ENCODE results near the gene DBF4B. TPM values are rescaled to one million over a fixed set of nuclear protein-coding genes. Genes with fewer than 3 reads are reported as not detected.
A peak's percentile ranks its signal among the peaks of the same experiment; 100 is the strongest.

The DBF4B gene
- total RNA-seq, 1 experiment from 2014 or later = 24.7 TPM

DNA sequence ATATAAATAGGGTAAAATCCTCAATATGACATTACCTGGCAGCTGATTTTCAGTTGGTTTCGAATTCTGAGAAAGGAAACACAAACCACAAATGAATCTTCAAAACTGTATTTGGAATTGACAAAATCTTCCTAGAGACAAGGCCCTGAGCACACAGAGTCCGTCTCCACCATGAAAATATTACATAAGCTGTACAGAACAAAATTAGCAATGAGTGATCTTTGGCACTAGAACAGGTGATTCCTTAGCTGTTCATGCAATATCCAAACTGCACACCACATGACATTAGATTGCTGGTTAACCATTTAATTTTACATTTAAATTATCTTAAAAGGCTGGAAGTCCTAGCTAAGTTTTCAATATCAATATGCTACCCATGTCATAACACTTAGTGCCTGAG is 89.9 kb downstream of the DBF4B start:
- Histone ChIP-seq H3K79me1 (ENCODE audit: insufficient read depth, low read depth, low read length, poor library complexity, severe bottlenecking) (peaks cover 3% of the 10 kb centered on the region), H2AFZ (ENCODE audit: low read length) (no peak overlapping the region), H2BK120ac (ENCODE audit: low read depth, low read length, poor library complexity, severe bottlenecking) (no peak overlapping the region), H3K56ac (ENCODE audit: insufficient read length, low read depth, low read length) (no peak overlapping the region), H3K27me3 (ENCODE audit: insufficient read depth, low read length) (no peaks in the 10 kb centered on the region), H4K5ac (ENCODE audit: insufficient read length, low read depth, low read length) (no peak overlapping the region), H3K9me3 (ENCODE audit: control insufficient read depth, low read depth, low read length) (no peaks in the 10 kb centered on the region), H3K14ac (ENCODE audit: insufficient read depth, low read length) (no peak overlapping the region), H4K91ac (ENCODE audit: insufficient read length, low read depth, low read length) (no peak overlapping the region), H3K4me1 (ENCODE audit: insufficient read depth, low read length) (no peaks in the 10 kb centered on the region; the same call in 1 of the 2 replicates), H3K4ac (ENCODE audit: low read depth, low read length) (no peak overlapping the region), H2BK15ac (ENCODE audit: low read depth, low read length) (no peak overlapping the region), H2BK12ac (ENCODE audit: insufficient read length, low read depth, low read length) (no peak overlapping the region), H2BK5ac (ENCODE audit: insufficient read length, low read length) (no peak overlapping the region), H2AK5ac (ENCODE audit: insufficient read length, low read length) (no peak overlapping the region), H3K23ac (ENCODE audit: insufficient read length, low read depth, low read length) (no peak overlapping the region), H3K79me2 (ENCODE audit: insufficient read depth, low read length) (no peaks in the 10 kb centered on the region), H3K27ac (ENCODE audit: insufficient read length, low read depth, low read length) (no peak overlapping the region), H3K18ac (ENCODE audit: insufficient read length, low read depth, low read length) (no peak overlapping the region), H3T11ph (ENCODE audit: low read length) (no peak overlapping the region), H4K8ac (replicated peaks; ENCODE audit: insufficient read length, low read depth, low read length) (no peak overlapping the region), H3K4me2 (ENCODE audit: insufficient read depth, insufficient read length, low read length) (no peak overlapping the region), H3K23me2 (ENCODE audit: insufficient read length, low read depth, low read length, poor library complexity, severe bottlenecking) (no peaks in the 10 kb centered on the region), H3K9ac (ENCODE audit: extremely low read depth, insufficient read length, low read length) (no peak overlapping the region), H2BK20ac (ENCODE audit: low read depth, low read length, poor library complexity, severe bottlenecking) (no peak overlapping the region), H4K20me1 (ENCODE audit: control insufficient read depth, insufficient read depth, insufficient read length) (no peaks in the 10 kb centered on the region)
- no peaks in the 10 kb centered on the region for H3K27me3 Mint-ChIP-seq (ENCODE audit: low read depth)
- no CpG with 5 or more reads among the region's 2 CpGs for WGBS (ENCODE audit: extremely low coverage, insufficient read length, low lambda C conversion rate)
- H3K9me3 Mint-ChIP-seq = no peaks in the 10 kb centered on the region
- TF ChIP-seq, protein P1, sequence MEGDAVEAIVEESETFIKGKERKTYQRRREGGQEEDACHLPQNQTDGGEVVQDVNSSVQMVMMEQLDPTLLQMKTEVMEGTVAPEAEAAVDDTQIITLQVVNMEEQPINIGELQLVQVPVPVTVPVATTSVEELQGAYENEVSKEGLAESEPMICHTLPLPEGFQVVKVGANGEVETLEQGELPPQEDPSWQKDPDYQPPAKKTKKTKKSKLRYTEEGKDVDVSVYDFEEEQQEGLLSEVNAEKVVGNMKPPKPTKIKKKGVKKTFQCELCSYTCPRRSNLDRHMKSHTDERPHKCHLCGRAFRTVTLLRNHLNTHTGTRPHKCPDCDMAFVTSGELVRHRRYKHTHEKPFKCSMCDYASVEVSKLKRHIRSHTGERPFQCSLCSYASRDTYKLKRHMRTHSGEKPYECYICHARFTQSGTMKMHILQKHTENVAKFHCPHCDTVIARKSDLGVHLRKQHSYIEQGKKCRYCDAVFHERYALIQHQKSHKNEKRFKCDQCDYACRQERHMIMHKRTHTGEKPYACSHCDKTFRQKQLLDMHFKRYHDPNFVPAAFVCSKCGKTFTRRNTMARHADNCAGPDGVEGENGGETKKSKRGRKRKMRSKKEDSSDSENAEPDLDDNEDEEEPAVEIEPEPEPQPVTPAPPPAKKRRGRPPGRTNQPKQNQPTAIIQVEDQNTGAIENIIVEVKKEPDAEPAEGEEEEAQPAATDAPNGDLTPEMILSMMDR (conservative IDR thresholded peaks at IDR 0.05) = no peak
- peaks cover 18 to 49% (median 34%) of the 10 kb centered on the region in 3 experiments; a peak in 6 of 7 replicates for H3K36me3 Mint-ChIP-seq (ENCODE audit: insufficient read depth in 1 of 3, low read depth in 3 of 3)
- H3K4me1 Mint-ChIP-seq = peaks cover 5 to 20% of the 10 kb centered on the region in 2 experiments
- no peak for DNase-seq
- H3K27ac Mint-ChIP-seq = 0 out of 7 replicates have a peak overlapping the region, but pooled peaks of 1 of the 3 experiments have one; percentile 27
- no peak overlapping the region for H3K4me3 Mint-ChIP-seq

Other genes with a start within 250 kb of the DBF4B start
- 49.1 and 51.5 TPM in 2 replicates for gene GPATCH8, start 205.3 kb upstream of the DBF4B start, total RNA-seq (2021)
- gene FZD2, start 151.2 kb upstream of the DBF4B start, total RNA-seq (2021) = 17.4 and 18.2 TPM in 2 replicates
- 2.7 and 3.0 TPM in 2 replicates for gene MEIOC, start 52.2 kb upstream of the DBF4B start, total RNA-seq (2021)
- 34.1 and 34.3 TPM in 2 replicates for gene CCDC43, start 18.9 kb upstream of the DBF4B start, total RNA-seq (2021)
- gene ADAM11, start 50.3 kb downstream of the DBF4B start, total RNA-seq (2021) = 2.7 and 4.6 TPM in 2 replicates
- gene GJC1, start 121.6 kb downstream of the DBF4B start, total RNA-seq (2021) = 114 and 119 TPM in 2 replicates
- gene HIGD1B, start 139.2 kb downstream of the DBF4B start, total RNA-seq (2021) = not detected in 2 replicates
- 150 and 161 TPM in 2 replicates for gene EFTUD2, start 190.8 kb downstream of the DBF4B start, total RNA-seq (2021)
- 1.1 and 1.2 TPM in 2 replicates for gene GFAP, start 206.8 kb downstream of the DBF4B start, total RNA-seq (2021)
- gene KIF18B, start 239.1 kb downstream of the DBF4B start, total RNA-seq (2021) = 51.8 and 52.6 TPM in 2 replicates

Data from H9 (cell line).